GM19324 (cell line): ENCODE data around the gene MEGF11.

ENCODE experiments used
- ATAC-seq: cut with Tn5 transposase; IDR thresholded peaks from one replicate; pipeline ENCODE4 v1.9.1; 2021; ENCODE audit warnings: mild to moderate bottlenecking, moderate library complexity; ENCODE audit not compliant: unreplicated experiment, low FRiP score

The MEGF11 gene

DNA sequence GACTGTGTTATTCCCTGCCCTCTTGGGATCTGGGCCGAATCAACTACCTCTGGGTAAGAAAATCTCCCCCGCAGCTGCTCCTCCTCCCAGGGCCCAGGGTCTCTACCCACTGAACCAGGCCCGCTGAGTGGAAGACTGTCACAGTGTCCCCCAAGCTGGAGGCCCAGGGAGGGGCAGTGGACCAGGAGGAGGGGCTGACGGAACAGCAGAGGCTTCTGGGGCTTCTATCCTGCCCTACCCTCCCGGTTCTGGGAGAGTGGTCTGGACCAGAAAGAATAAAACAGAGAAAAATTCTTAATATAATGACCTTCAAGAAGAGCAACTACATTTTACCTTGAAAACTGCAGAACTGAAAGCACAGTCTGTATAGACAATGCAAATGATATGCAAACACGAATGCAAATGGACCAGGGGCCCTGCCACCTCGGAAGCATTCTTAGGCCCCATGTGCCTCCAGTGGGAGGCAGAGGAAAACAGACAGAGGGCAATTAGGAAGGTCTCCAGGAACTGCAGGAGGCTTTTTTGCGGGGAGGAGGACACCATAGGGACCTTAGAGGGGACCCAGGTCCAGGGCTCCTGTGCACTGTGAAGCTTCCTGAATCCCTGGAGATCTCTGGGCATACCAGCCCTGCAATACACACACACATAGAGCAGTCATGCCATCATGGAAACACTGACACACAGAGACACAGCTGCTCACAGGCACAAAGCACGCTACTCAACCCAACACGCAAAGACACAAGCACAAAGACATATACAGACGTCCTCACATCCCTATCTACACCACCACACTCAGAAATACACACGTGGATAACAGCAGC is 12.3 kb downstream of the MEGF11 start:
- no peak for ATAC-seq

DNA sequence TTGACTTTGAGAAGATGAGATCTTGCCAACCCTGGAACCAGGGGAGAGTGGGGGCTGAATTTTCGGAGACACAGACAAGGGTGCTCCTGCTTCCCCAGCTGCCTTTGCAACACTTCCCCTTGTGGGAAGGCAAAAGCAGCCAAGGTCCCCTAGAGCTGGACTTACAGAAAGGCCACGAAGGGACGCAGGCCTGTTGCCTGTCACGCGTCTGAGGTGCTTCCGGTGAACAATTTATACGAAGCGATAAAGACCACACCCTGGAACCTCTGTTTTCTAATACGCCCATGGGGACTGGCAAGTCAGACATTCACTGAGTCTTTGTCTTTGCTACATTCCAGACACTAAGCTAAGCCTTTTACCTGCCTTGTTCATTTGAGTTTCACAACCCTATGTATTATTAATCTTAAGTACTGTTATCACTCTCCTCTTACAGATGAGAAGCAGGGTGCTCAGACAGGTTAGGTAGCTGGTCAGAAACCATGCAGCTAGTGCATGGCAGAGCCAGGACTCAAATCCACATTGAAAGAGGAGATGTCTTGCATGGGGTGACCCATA is 13.2 kb downstream of the MEGF11 start:
- ATAC-seq = no peak

DNA sequence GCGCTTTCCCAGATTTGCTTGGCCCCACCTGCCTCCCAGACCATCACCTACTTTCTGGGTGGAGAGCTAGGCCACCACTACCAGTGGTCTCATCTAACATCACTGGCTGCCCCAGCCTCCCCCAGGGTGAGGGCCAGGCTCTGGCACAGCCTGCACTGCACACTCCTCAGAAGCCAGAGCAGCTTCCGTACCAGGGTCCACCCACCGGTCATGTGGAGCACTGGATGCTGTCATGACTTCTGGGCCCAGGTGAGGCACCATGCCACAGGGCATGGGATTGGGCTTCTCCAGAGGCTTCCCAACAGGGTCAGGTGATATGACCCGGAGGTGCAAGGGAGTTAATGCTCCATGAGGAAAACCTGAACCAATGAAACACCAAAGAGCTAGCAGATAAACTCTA is 14.0 kb downstream of the MEGF11 start:
- ATAC-seq = no peak

DNA sequence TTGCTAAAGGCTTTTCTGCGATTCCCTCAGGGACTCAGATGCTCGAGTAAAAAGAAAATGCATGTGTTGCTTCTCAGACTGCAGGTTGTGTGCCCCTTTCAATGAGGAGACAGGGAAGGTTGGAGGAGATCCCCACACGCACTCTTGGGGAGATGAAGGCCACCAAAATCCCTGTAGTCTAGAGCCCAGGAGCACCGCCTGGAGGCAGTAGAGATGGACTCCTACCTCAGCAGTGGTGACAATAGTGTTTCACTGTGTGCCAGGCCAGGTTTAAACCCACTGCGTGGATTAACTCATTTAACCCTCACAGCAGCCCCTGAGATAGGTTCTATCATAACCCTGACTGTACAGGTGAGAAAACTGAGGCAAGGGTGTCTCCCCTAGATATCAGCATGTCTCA is 15.2 kb downstream of the MEGF11 start:
- ATAC-seq = no peak

DNA sequence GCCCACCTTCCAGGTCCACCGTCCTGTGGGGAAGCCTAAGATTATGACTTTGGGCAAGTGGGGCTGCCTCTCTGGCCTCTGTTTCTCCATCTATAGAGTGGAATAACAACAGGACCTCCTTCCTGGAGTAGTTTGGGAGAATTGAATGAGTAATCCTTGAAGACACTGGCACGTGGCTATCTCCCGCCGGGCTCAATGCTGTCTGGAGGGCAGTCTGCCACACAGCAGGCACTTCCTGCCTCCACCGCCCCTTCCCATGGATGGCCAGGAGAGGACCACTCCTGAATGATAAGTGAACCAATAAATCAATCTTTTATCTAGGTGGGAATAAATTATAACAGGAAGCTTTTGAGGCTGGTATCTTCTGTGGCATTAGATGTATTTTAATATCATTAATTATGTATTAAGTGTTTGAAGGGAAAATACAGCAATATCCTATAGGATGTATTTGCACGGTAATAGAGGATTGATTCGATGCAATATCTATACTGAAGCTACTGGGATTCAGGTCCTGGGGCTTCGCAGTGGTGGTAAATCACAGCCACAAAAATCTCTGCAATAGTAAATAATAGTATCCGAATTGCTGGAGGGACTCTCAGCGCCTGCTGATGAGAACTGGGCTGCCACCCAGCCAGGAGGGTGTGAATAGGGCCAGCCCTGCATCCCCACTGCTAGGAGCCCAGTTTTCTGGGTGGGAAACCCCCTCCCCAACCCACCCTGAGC is 15.9 kb downstream of the MEGF11 start:
- ATAC-seq = no peak

DNA sequence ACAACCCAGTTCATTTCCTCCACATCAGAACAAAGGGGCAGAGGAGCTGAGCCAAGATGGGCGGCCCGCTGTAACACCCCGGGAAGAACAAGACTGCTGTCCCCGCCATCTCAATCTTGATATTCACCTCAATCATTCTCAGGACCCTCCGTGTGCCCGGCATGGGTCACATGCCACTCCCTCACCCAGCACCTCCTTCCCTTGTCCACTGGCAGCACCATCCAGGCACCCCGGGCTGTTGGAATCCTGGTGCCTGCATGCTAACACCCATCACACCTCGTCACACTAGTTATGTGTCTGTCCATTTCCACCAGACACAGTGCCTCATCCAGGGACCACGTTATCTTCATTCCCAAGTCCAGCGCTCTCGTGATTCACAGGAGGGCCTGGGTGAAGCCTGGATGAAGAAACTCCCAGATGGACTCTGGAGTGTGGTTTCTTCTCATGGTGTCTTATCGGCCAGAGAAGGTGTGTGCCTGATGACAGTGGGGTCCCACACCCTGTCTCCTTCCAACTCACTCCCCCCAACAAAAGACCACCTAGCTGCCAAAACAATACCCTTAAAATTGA is 16.7 kb downstream of the MEGF11 start:
- no peak for ATAC-seq

DNA sequence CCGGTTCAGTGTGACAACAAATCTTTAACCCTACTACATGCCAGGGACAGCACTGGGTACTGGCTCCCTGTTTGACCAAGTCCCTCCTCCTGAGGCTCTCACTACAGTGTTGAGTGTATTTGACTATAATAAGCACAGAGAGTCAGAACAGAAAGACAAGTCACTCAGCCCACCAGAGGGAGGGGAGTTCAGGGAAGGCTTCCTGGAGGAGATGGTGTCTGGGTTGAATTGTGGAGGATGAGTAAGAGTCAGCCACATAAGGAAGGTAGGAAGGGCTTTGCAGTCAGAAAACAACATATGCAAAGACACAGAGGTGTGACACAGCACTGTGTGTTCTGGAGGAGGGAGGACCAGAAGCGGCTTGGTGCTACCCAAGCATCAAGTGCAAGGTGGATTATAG is 17.7 kb downstream of the MEGF11 start:
- ATAC-seq = no peak

DNA sequence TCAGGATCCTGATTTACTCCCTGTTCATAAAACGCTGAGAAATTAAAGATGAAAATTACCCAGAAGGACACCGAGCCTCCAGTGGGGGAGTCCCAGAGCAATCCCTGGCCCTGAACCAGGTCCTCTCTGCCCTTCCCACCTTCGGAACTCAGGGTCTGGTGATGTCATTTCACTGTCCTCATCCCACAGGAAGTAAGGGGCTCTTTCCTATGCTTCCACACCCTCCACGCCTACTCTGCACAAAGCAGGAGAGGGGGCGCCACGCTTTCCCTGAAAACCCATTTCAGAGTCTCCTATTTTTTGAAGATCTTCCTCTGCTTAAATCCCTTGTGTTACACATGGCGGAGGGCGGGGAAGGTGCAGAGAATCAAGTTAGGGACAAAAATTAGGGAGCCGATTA is 18.8 kb downstream of the MEGF11 start:
- ATAC-seq = no peak

DNA sequence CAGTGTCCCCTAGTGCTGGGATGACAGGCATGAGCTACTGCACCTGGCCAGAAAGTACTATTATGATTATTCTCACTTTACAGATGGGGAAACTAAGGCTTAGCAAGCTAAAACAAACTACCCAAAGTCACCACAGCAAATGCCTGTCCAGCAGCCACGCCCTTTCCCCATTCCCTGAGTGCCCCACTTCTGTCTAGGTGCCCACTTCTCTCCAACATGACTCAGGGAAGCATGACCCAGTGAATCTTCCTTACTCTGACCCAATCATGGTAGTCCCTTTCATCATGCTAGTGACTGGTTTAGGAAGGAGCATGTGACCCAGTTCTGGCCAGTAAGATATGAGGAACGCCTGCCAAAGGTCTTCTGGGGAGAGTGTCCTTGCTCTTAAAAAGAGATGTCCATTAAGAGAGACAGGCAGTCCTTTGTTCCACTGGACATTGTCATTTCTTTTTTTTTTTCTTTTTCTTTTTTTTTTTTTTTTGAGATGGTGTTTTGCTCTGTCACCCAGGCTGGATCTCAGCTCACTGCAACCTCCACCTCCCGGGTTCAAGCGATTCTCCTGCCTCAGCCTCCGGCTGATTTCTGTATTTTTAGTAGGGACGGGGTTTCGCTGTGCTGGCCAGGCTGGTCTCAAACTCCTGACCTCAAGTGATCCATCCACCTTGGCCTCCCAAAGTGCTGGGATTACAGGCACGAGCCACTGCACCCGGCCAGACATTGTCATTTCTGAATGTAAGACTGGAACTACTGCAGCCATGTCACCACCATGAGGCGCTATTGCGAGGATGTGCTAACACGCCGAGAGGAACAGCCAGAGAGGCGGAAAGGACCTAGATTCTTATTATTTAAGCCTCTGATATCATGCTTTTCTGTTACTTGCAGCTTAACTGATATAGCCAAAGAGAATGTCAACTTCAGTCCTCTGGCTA is 19.8 kb downstream of the MEGF11 start:
- no peak for ATAC-seq

DNA sequence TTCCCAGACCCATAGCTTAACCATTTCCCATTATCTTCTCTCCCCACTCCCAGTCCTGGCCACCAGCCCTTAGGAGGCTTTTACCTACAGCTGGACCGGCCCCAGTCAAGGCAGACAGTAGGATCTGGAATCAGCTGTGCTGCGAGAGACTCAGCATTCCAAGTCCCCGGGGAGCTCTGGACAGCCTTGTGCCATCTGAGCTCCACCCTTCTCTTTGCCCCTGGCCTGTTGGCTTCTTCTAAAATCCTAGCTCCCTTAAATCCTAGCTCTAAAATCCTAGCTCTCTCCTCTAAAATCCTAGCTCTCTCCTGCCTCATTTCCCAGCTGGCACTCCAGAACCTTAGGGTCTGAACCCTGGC is 21.3 kb downstream of the MEGF11 start:
- ATAC-seq = no peak

DNA sequence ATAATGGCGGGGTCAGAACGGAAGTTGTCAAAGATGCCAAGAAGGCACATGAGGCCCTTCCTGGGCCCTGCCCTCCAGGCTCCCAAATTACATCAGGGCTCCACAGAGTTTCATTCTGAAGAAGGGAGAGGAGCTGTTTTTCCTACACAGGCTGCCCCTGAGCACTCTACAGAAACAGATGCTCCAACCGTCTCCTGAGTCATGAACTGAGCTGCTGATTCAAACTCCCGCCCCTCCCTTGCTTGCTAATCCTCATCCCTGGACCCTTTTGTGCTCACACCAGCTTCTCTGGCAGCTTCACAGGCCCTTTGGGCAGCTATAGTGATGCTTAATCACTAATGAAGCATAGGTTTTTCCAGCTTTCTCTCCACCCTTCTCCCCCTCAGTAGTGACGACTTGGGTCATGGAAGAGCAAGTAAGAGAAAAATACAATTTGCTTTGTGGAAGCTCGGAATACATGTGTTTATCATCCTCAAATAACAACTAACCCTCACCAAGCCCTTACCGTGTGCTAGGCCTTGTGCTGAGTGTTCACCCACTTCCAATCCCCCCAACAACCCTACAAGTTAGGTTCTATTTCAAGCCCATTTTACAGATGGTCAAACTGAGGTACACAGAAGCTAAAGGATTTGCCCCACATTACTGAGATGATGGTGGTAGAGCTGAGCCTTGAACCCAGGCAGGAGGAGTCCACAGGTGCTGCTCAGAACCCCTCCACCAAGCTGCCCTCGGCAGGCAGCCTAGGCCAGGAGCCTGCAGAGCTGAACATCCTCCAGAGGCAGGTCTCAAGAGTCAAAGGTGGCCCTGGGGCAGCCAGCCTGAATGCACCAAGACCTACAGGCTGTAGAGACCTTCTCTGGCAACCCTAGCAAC is 21.9 kb downstream of the MEGF11 start:
- no peak for ATAC-seq

DNA sequence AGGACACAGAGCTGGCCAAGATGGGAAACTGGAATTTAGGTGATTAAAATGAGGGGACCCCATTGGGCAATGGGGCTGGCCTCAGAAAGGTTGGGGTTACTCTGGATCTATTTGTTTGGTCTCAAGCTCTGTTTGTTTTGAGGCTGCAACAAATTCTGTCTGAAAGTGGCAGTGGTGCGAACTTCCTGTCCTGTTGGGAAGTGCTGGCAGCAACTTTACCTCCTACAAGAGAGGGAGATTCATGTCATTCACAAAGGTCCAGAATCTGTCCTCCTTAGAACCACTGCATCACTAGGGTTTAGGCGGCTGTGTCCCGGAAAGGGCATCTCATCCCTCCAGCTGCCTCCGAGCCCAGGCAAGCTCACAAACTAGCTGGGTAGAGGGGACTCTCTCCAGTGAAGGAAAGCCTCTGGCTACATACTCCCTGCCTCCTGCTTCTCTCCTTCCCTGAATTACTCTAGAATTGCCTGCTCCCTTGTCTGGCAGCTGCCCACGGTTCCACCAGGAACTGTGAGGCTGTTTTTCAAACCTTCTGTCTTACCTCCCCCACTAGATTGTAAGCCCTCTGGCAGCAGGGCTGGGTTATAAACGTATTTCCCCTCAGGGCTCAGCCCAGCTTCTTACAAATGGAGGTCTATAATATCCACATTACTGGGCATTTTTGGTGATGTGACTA is 23.6 kb downstream of the MEGF11 start:
- ATAC-seq = no peak

DNA sequence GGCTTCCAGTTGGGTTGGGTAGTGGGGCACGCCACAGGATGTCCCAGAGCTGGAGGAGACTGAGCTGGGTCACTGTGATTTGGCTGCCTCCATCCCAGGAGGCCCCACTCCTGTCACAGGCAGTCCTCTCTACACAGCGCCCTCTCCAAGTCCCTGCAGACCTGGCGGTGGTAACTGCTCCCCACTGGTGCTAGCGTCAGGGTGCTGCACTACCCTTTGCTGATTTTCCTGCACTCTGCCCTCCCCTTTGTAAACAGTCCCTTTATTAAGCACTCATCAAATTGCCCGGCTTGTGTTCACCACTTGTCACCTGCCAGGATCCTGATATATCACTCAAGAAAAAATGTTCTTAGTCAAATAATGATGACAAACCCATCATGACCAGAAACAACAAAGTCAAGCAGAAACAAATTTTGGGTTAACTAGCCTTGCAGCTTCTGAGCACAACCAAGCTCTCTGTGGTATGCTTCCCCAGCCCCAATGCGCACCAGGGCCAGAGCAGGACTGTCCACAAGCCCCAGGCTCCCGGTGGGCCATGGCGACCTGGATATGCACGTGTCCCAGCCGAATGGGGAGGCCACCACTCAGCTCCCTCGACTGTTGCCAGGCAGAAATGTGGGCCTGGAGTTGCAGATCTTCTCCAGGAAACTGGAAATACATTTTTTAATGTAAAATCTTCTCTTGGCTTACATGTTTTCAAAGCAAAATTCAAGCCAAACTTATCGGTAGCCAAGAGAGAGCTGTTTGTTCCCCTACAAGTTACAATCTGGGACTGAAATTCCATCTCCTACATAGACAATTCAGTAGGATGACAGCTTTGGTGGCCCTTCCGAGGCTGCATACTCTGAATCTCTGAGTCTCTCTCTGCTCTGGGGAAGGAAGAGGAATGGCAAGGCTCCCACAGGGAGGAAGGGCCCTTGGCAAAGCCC is 24.5 kb downstream of the MEGF11 start:
- no peak for ATAC-seq

DNA sequence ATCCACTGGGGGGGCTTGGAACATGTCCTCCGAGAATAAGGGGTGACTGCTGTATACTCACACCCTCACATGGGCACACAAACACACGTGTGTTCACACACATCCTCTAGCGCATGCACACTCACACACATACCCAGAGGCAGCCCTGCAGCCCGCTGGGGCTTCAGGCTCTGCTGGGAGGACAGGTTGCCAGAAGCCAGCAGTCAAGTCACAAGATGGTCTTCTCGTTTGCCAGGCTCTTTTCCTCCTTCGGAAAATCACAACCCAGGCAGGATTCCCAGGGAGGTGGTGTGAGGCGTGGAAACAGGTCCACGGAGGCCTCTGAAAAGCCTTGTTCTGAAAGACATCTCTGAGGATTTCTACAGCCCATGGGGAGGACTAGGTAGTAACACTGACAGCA is 26.8 kb downstream of the MEGF11 start:
- ATAC-seq = no peak

DNA sequence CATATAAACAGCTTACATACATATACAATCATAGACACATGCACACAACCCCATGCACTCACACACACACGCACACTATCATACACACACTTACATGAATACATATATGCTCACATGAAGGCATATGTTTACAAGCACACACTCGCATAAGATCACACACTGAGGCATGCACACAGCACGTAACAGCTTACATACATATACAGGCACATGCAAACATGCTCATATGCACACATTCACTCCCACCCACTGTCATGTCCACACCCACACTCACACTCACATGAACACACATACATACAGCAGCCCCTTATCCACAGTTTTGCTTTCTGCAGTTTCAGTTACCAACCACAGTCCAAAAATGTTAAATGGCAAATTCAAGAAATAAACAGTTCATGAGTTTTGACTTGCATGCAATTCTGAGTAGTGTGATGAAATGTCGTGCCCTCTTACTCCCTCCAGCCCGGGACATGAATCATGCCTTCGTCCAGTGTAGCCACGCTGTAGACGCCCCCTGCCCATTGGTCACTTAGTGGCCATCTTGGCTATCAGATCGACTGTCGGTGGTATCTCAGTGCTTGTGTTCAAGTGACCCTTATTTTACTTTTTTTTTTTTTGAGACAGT is 27.8 kb downstream of the MEGF11 start:
- ATAC-seq = no peak

DNA sequence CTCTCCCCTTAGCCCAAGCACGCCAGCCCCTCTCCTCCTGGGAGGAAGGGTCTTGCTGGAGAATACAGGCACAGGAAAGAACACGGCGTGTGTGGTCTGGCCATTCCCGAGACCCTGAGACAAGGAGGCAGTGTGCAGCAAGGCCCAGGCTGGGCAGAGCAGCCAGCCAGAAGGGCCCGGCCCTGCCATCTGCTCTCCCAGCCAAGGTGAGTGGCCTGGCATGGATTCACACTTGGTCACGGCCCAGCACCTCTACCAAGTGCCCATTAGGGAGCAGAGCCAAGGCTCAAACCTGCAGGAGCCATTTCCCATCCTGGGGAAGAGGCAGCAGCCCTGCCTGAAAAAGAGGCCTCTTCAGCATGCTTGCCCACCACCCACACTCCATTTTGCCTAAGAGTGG is 28.6 kb downstream of the MEGF11 start:
- no peak for ATAC-seq
